PC-3 (cell line): ENCODE results near the gene PRRX1. TPM values are rescaled to one million over a fixed set of nuclear protein-coding genes. Genes with fewer than 3 reads are reported as not detected.

Source experiments
- ATAC-seq: fragments of 200-7000 bp; cut with Tn5 transposase; 2 replicates; pipeline ENCODE4 v1.9.1; 2020; ENCODE audit warnings: mild to moderate bottlenecking, moderate library complexity
- BruUV-seq: library from RNA; stranded (reverse); fragments of 400-500 nt; replicated peaks from 2 replicates; lab custom pipeline; 2021; lab: Mats Ljungman, UMichigan
- CTCF ChIA-PET: fragments of 300-600 bp; sonication (Branson Sonifier 250); formaldehyde crosslinking; loops from one replicate; lab custom pipeline; 2022; ENCODE audit warnings: antibody characterized with exemption; lab: Charles Lee
- POLR2A ChIA-PET: fragments of 300-600 bp; sonication (Branson Sonifier 250); formaldehyde crosslinking; loops from one replicate; lab custom pipeline; 2022; ENCODE audit warnings: antibody characterized with exemption; ENCODE audit not compliant: unreplicated experiment; lab: Charles Lee
- DNase-seq: peaks from one replicate; pipeline ENCODE4 v3.0.0-alpha.2; 2015
- H2AFZ ChIP-seq: fragments of 300-600 bp; sonication (generic); 2 replicates; pipeline ENCODE4 v1.6.0; 2016; ENCODE audit warnings: antibody characterized with exemption, low read length
- H3F3A ChIP-seq: fragments of 300-600 bp; sonication (generic); one replicate; pipeline ENCODE4 v1.6.0; 2017; ENCODE audit warnings: antibody characterized with exemption, low read length, control low read depth, mild to moderate bottlenecking; ENCODE audit not compliant: unreplicated experiment
- H3K27ac ChIP-seq: fragments of 300-600 bp; sonication (generic); 2 replicates; pipeline ENCODE4 v1.5.1; 2016; ENCODE audit warnings: mild to moderate bottlenecking, low read length
- H3K27me3 ChIP-seq: fragments of 300-600 bp; sonication (generic); 2 replicates; pipeline ENCODE4 v1.6.1; 2016; ENCODE audit warnings: low read length, mixed read lengths
- H3K36me3 ChIP-seq: fragments of 300-600 bp; sonication (generic); 2 replicates; pipeline ENCODE4 v1.6.1; 2016; ENCODE audit warnings: low read depth, mixed run types, low read length, mixed read lengths
- H3K4me1 ChIP-seq: fragments of 300-600 bp; sonication (generic); 2 replicates; pipeline ENCODE4 v1.5.1; 2016; ENCODE audit warnings: low read length; ENCODE audit not compliant: insufficient read depth
- H3K4me2 ChIP-seq: fragments of 300-600 bp; sonication (generic); 2 replicates; pipeline ENCODE4 v1.6.0; 2016; ENCODE audit warnings: low read length
- H3K4me3 ChIP-seq: fragments of 300-600 bp; sonication (generic); 2 replicates; pipeline ENCODE4 v1.5.1; 2016; ENCODE audit warnings: mild to moderate bottlenecking, low read length, mixed read lengths
- H3K79me2 ChIP-seq: fragments of 300-600 bp; sonication (generic); 2 replicates; pipeline ENCODE4 v1.6.1; 2017; ENCODE audit warnings: low read length, mixed read lengths
- H3K9ac ChIP-seq: fragments of 300-600 bp; sonication (generic); 2 replicates; pipeline ENCODE4 v1.6.0; 2016; ENCODE audit warnings: mild to moderate bottlenecking, low read length
- H3K9me2 ChIP-seq: fragments of 300-600 bp; sonication (generic); replicated peaks from 2 replicates; pipeline ENCODE4 v1.6.1; 2016; ENCODE audit warnings: mixed run types, low read length, mixed read lengths
- H3K9me3 ChIP-seq: fragments of 300-600 bp; sonication (generic); 2 replicates; pipeline ENCODE4 v1.6.1; 2016; ENCODE audit warnings: low read length, mixed read lengths
- H4K20me1 ChIP-seq: fragments of 300-600 bp; sonication (generic); 2 replicates; pipeline ENCODE4 v1.6.1; 2016; ENCODE audit warnings: low read length, mixed read lengths
- EZH2 ChIP-seq: fragments of 300-600 bp; sonication (generic); IDR thresholded peaks from one replicate; pipeline ENCODE4 v1.6.1; 2017; ENCODE audit warnings: antibody characterized with exemption, mild to moderate bottlenecking, low read length; ENCODE audit not compliant: unreplicated experiment
- EZH2phosphoT487 ChIP-seq: fragments of 300-600 bp; sonication (generic); IDR thresholded peaks from 2 replicates; pipeline ENCODE4 v1.6.1; 2018; ENCODE audit warnings: mild to moderate bottlenecking, antibody characterized with exemption, low read length, borderline replicate concordance
- intact Hi-C: fragments of 100-400 bp; cut with micrococcal nuclease; formaldehyde crosslinking; loops from 2 replicates; pipeline ENCODE4 v1.9.0; 2023
- total RNA-seq: library from RNA; depleted of rRNA; stranded (reverse); fragments of >200 nt; gene quantifications from 2 replicates; pipeline ENCODE4 v1.2.3, GENCODE V29; 2014
- TF ChIP-seq, protein P1 (sequence below): fragments of 300-600 bp; sonication (generic); conservative IDR thresholded peaks from 2 replicates; pipeline ENCODE4 v1.5.1; 2017; ENCODE audit warnings: antibody characterized with exemption, low read depth, mild to moderate bottlenecking, low read length

The PRRX1 gene
- total RNA-seq, 1 experiment from 2014 or later: not detected

DNA sequence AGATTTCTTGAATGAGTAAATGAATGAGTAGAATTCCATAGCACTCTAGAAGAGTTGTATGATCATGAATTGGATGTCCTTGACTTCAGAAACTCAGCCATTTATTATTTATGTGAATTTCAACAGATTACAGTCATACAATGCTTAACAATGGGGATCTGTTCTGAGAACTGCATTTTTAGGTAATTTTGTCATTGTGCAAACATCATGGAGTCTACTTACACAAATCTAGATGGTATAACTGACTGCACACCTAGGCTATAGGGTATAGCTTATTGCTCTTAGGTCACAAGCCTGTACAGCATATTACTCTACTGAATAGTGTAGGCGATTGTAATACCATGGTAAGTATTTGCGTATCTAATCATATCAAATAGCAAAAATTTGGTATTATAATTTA, 59.6 kb downstream of the PRRX1 start:
- no peaks in the 10 kb centered on the region for H3K9me2 ChIP-seq
- H3K4me1 ChIP-seq: no peaks in the 10 kb centered on the region; the same call in 1 of the 2 replicates
- H3K4me3 ChIP-seq: no peak overlapping the region
- TF ChIP-seq EZH2 (no peak), EZH2phosphoT487 (no peak)
- TF ChIP-seq, protein P1, sequence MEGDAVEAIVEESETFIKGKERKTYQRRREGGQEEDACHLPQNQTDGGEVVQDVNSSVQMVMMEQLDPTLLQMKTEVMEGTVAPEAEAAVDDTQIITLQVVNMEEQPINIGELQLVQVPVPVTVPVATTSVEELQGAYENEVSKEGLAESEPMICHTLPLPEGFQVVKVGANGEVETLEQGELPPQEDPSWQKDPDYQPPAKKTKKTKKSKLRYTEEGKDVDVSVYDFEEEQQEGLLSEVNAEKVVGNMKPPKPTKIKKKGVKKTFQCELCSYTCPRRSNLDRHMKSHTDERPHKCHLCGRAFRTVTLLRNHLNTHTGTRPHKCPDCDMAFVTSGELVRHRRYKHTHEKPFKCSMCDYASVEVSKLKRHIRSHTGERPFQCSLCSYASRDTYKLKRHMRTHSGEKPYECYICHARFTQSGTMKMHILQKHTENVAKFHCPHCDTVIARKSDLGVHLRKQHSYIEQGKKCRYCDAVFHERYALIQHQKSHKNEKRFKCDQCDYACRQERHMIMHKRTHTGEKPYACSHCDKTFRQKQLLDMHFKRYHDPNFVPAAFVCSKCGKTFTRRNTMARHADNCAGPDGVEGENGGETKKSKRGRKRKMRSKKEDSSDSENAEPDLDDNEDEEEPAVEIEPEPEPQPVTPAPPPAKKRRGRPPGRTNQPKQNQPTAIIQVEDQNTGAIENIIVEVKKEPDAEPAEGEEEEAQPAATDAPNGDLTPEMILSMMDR: no peak
- no peaks in the 10 kb centered on the region for H3K9me3 ChIP-seq
- H4K20me1 ChIP-seq: no peaks in the 10 kb centered on the region
- POLR2A ChIA-PET: no interaction called here
- no peaks in the 10 kb centered on the region for H3F3A ChIP-seq
- H3K27ac ChIP-seq: no peak overlapping the region
- H3K36me3 ChIP-seq: no peaks in the 10 kb centered on the region
- intact Hi-C loops: no loop called here
- no TSS peak for BruUV-seq
- ATAC-seq (peak; percentile 94), DNase-seq (peak; percentile 59)
- H3K79me2 ChIP-seq: no peaks in the 10 kb centered on the region
- H3K27me3 ChIP-seq: no peaks in the 10 kb centered on the region
- no peak overlapping the region for H3K4me2 ChIP-seq
- H2AFZ ChIP-seq: no peak overlapping the region
- H3K9ac ChIP-seq: no peak overlapping the region
- CTCF ChIA-PET: interaction anchor here (0.5 kb wide), 1 partner anchor 631 kb away, joined by 3 read pairs; no protein-coding TSS in a partner anchor

DNA sequence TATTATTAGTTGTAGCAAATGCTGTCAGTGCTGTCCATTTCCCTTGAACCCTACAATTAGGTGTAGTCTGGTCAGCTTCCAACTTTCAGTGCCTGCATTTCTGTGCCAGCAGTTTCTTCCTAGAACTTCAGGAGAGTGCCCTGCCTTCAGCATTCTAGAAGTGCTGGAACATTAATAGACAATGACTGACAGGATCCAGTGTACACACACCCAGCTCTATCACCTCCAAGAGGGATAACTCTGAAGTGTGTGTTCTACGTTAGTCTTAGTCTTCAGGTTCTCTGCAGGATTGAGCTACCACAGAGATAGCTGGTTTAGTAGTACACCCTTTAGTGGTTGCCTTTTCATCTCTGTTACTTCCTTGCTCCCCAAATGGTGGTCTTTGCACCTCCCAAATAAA, 61.4 kb downstream of the PRRX1 start:
- no TSS peak for BruUV-seq
- Histone ChIP-seq H3K9me3 (no peaks in the 10 kb centered on the region), H3K27ac (no peak overlapping the region), H2AFZ (no peak overlapping the region), H3K4me1 (peaks cover 4% of the 10 kb centered on the region; the same call in 1 of the 2 replicates), H3K9me2 (no peaks in the 10 kb centered on the region), H3K4me3 (no peak overlapping the region), H3K9ac (no peak overlapping the region), H3K36me3 (no peaks in the 10 kb centered on the region), H3K4me2 (no peak overlapping the region), H4K20me1 (no peaks in the 10 kb centered on the region), H3K79me2 (no peaks in the 10 kb centered on the region), H3K27me3 (no peaks in the 10 kb centered on the region), H3F3A (no peaks in the 10 kb centered on the region)
- intact Hi-C loops: no loop called here
- ATAC-seq (no peak), DNase-seq (no peak)
- ChIA-PET CTCF (no interaction called here), POLR2A (no interaction called here)
- TF ChIP-seq EZH2phosphoT487: no peak
- TF ChIP-seq, protein P1: no peak
- no peak for TF ChIP-seq EZH2

DNA sequence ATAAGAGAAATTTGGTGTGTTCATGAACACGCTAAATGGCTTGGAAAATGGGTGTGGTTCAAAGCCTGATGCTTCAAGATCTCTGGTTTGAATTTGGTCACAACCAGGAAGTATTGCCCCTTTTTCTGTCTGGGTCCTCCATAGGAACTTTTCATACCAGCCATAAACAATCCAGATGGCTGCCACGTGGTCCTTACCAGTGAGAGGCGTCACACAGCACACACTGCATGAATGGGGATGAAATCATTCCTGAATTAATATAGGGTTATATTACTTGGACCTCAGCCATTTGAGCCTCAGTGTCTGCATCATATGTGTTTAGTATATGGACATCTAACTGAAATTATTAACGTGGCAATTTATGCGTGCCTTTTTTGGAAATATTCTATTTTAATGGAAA, 64.0 kb downstream of the PRRX1 start:
- Histone ChIP-seq H3K27ac (no peak overlapping the region), H3K9me2 (no peaks in the 10 kb centered on the region), H3K4me1 (peaks cover 4% of the 10 kb centered on the region; the same call in 1 of the 2 replicates), H3K79me2 (no peaks in the 10 kb centered on the region), H3K36me3 (no peaks in the 10 kb centered on the region), H2AFZ (no peak overlapping the region), H3K27me3 (no peaks in the 10 kb centered on the region), H3F3A (no peaks in the 10 kb centered on the region), H4K20me1 (no peaks in the 10 kb centered on the region), H3K4me3 (no peak overlapping the region), H3K9me3 (no peaks in the 10 kb centered on the region), H3K4me2 (no peak overlapping the region), H3K9ac (no peak overlapping the region)
- ATAC-seq (no peak), DNase-seq (no peak)
- ChIA-PET POLR2A (no interaction called here), CTCF (no interaction called here)
- TF ChIP-seq, protein P1: no peak
- TF ChIP-seq EZH2phosphoT487 (no peak), EZH2 (no peak)
- intact Hi-C loops: no loop called here
- no TSS peak for BruUV-seq
